ENCODE measurements around the gene IFT81.

DNA sequence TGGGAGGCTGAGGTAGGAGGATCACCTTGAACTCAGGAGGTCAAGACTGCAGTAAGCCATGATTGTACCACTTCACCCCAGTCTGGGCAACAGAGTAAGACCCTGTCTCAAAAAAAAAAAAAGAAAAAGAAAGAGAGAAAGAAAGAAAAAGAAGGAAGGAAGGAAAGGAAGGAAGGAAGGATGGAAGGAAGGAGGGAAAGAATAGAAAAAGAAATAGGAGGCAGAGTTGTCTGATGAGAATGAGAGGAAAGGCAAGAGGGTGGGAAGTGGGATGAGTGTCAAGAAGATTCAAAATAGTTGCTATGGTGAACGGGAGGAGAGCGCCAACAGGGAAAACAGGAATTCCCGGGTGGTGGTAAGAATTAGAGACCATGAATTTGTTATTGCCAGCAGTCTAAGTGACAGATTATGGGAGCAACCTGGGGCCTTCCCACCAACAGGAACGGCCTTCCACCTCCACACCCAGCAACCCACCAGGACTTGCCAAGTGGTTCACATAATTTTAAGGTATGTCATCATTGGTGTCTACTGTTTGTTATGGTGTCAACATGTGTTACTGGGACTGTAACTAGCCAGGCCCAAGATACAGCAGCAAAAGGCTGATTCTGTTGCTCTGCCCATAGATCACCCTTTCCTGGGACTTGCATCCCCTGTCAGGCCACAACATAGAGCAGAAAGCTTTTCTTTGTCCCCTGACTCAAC is 39.7 kb upstream of the IFT81 start:
- TF ChIP-seq, protein P1, sequence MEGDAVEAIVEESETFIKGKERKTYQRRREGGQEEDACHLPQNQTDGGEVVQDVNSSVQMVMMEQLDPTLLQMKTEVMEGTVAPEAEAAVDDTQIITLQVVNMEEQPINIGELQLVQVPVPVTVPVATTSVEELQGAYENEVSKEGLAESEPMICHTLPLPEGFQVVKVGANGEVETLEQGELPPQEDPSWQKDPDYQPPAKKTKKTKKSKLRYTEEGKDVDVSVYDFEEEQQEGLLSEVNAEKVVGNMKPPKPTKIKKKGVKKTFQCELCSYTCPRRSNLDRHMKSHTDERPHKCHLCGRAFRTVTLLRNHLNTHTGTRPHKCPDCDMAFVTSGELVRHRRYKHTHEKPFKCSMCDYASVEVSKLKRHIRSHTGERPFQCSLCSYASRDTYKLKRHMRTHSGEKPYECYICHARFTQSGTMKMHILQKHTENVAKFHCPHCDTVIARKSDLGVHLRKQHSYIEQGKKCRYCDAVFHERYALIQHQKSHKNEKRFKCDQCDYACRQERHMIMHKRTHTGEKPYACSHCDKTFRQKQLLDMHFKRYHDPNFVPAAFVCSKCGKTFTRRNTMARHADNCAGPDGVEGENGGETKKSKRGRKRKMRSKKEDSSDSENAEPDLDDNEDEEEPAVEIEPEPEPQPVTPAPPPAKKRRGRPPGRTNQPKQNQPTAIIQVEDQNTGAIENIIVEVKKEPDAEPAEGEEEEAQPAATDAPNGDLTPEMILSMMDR (IDR thresholded peaks at IDR 0.05): no peak
- no peak for TF ChIP-seq POLR2A (IDR thresholded peaks at IDR 0.05)
